ENCODE results near the gene LBHD1.

LBHD1 gene

DNA sequence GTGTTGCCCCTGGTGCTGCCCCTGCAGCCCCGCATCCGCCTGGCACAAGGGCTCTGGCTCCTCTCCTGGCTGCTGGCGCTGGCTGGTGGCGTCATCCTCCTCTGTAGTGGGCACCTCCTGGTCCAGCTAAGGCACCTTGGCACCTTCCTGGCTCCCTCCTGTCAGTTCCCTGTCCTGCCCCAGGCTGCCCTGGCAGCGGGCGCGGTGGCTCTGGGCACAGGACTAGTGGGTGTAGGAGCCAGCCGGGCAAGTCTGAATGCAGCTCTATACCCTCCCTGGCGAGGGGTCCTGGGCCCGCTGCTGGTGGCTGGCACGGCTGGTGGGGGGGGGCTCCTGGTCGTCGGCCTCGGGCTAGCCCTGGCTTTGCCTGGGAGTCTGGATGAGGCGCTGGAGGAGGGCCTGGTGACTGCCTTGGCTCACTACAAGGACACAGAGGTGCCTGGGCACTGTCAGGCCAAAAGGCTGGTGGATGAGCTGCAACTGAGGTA lies 58.7 kb downstream of the LBHD1 start:
- DNase-seq: no peak
